Anterior cingulate cortex (tissue), 58 donors: ENCODE results near the gene LPAR3.

ENCODE experiments used
- DNase-seq, 58 donors: peaks; one replicate each; lab custom pipeline; 2025; lab: John Stamatoyannopoulos, UW

The LPAR3 gene

GRCh38 chr1:84834419-84835064 is 58.5 kb downstream of the LPAR3 start:
- no peak for DNase-seq

GRCh38 chr1:84833194-84833593 is 59.8 kb downstream of the LPAR3 start:
- no peak for DNase-seq

- DNase-seq = no peak
Observed at GRCh38 chr1:84830136-84830535, 62.9 kb downstream of the LPAR3 start.

- no peak for DNase-seq
Observed at GRCh38 chr1:84827976-84828375, 65.0 kb downstream of the LPAR3 start.

GRCh38 chr1:84827555-84827954 is 65.5 kb downstream of the LPAR3 start:
- no peak for DNase-seq

- DNase-seq = no peak
Observed at GRCh38 chr1:84825161-84825560, 67.8 kb downstream of the LPAR3 start.

GRCh38 chr1:84823991-84824390 is 69.0 kb downstream of the LPAR3 start:
- no peak for DNase-seq

- no peak for DNase-seq
Observed at GRCh38 chr1:84823511-84823910, 69.5 kb downstream of the LPAR3 start.

GRCh38 chr1:84810343-84810742 is 82.7 kb downstream of the LPAR3 start:
- DNase-seq = peak in 19 of 58 donors; percentile 0 to 32 (median 4)

GRCh38 chr1:84809023-84809422 is 84.0 kb downstream of the LPAR3 start:
- no peak for DNase-seq

GRCh38 chr1:84803604-84804003 is 89.4 kb downstream of the LPAR3 start:
- no peak for DNase-seq

GRCh38 chr1:84802567-84803232 is 90.3 kb downstream of the LPAR3 start:
- no peak for DNase-seq

- DNase-seq = no peak
Observed at GRCh38 chr1:84800090-84801073, 92.6 kb downstream of the LPAR3 start.

GRCh38 chr1:84797603-84798002 is 95.4 kb downstream of the LPAR3 start:
- DNase-seq = no peak

- DNase-seq = no peak
Observed at GRCh38 chr1:84795966-84796600, 96.9 kb downstream of the LPAR3 start.

- no peak for DNase-seq
Observed at GRCh38 chr1:84795213-84795612, 97.8 kb downstream of the LPAR3 start.

- no peak for DNase-seq
Observed at GRCh38 chr1:84792421-84792820, 100.6 kb downstream of the LPAR3 start.

GRCh38 chr1:84789014-84789413 is 104.0 kb downstream of the LPAR3 start:
- DNase-seq = no peak

GRCh38 chr1:84785271-84786036 is 107.6 kb downstream of the LPAR3 start:
- peak in 15 of 58 donors; percentile 1 to 50 (median 15) for DNase-seq

- DNase-seq = no peak
Observed at GRCh38 chr1:84782881-84783280, 110.1 kb downstream of the LPAR3 start.
